Vagina (tissue), 2 donors: Measurements from ENCODE around the gene FGFR3. TPM values are rescaled to one million over a fixed set of nuclear protein-coding genes. Genes with fewer than 3 reads are reported as not detected.

Experiments
- DNase-seq, 2 donors: peaks; one replicate each; pipeline ENCODE4 v3.0.0-alpha.2; 2017; ENCODE audit errors: extremely low spot score in 2 of 2
- H3K27ac ChIP-seq: fragments of 200-600 bp; sonication (generic); one replicate; pipeline ENCODE4 v1.5.1; 2019
- H3K27me3 ChIP-seq: fragments of 200-600 bp; sonication (generic); one replicate; pipeline ENCODE4 v1.5.1; 2019
- H3K36me3 ChIP-seq, 2 donors: fragments of 200-600 bp; sonication (generic); one replicate each; pipeline ENCODE4 v1.5.1; 2017 to 2019
- H3K4me1 ChIP-seq: fragments of 200-600 bp; sonication (generic); one replicate; pipeline ENCODE4 v1.5.1; 2019
- H3K4me3 ChIP-seq, 2 donors: fragments of 200-600 bp; sonication (generic); 1 replicate in 1 of 2; 2 replicates in 1 of 2; pipeline ENCODE4 v1.5.1; 2016 to 2019
- H3K9me3 ChIP-seq: fragments of 200-600 bp; sonication (generic); one replicate; pipeline ENCODE4 v1.5.1; 2019
- POLR2A ChIP-seq, 2 donors: fragments of 450-650 bp; IDR thresholded peaks; one replicate each; pipeline ENCODE4 v1.6.1; 2017; ENCODE audit warnings: antibody characterized with exemption in 2 of 2, mild to moderate bottlenecking in 2 of 2, moderate library complexity in 2 of 2
- POLR2AphosphoS5 ChIP-seq, 2 donors: sonication (generic); formaldehyde crosslinking; IDR thresholded peaks; one replicate each; pipeline ENCODE4 v1.9.0; 2017; ENCODE audit warnings: antibody characterized with exemption in 2 of 2, mild to moderate bottlenecking in 2 of 2, low read depth in 1 of 2; ENCODE audit not compliant: insufficient read depth in 1 of 2
- intact Hi-C: fragments of 100-400 bp; cut with DNase I; formaldehyde crosslinking; loops from one replicate; pipeline ENCODE4 v1.15.1; 2023
- total RNA-seq: library from RNA; depleted of rRNA; stranded (reverse); fragments of >200 nt; gene quantifications from one replicate; pipeline ENCODE4 v1.2.3, GENCODE V29; 2016
- TF ChIP-seq, protein P1 (sequence below), 3 experiments: fragments of 450-650 bp in 2 of 3; fragments of 200-600 bp in 1 of 3; sonication (generic) in 1 of 3; IDR thresholded peaks; one replicate each; pipeline ENCODE4 v1.5.1; 2017 to 2019; ENCODE audit warnings: antibody characterized with exemption in 3 of 3, mild to moderate bottlenecking in 2 of 3, moderate library complexity in 2 of 3

FGFR3 gene
- total RNA-seq, 1 donor from 2014 or later = 96.5 TPM

DNA sequence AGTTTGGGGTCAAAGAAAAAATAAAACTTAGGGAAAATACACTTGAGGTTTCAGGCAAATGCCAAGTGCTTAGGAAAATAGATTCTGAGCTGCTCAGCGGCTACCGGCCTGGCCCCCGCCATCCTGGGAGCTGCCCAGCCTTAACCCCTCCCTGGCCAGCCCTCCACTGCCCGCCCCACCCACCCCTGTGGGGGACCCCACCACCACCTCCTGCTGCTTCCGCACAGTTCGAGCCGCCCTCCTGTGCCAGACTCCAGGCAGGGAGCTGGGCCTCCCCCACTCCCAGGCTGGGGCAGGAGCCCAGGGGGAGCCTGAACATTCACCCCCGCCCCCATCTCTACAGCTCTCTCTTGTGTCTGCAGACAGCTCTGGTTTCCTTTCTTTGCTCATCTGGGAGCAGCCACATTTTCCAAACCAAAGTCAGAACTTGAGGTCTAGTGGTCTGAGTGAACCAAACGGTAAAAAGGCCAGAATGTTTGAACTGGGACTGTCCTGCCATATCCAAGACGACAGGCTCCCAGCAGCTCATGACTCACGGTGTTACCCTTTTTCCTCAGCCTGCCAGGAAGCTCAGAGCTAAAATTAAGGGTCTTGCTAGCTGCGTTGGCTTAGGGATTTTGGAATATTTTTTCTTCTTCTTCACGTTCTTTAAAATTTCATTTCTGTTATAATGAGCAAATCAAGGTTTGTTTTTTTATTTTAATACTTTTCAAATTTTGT, 4.7 kb upstream of the FGFR3 start:
- no peak for DNase-seq
- Histone ChIP-seq H3K4me3 (no peak overlapping the region), H3K4me1 (peaks cover 45% of the 10 kb centered on the region), H3K9me3 (no peaks in the 10 kb centered on the region), H3K36me3 (no peaks in the 10 kb centered on the region), H3K27ac (peak overlapping the region; percentile 59), H3K27me3 (no peaks in the 10 kb centered on the region)
- TF ChIP-seq, protein P1, sequence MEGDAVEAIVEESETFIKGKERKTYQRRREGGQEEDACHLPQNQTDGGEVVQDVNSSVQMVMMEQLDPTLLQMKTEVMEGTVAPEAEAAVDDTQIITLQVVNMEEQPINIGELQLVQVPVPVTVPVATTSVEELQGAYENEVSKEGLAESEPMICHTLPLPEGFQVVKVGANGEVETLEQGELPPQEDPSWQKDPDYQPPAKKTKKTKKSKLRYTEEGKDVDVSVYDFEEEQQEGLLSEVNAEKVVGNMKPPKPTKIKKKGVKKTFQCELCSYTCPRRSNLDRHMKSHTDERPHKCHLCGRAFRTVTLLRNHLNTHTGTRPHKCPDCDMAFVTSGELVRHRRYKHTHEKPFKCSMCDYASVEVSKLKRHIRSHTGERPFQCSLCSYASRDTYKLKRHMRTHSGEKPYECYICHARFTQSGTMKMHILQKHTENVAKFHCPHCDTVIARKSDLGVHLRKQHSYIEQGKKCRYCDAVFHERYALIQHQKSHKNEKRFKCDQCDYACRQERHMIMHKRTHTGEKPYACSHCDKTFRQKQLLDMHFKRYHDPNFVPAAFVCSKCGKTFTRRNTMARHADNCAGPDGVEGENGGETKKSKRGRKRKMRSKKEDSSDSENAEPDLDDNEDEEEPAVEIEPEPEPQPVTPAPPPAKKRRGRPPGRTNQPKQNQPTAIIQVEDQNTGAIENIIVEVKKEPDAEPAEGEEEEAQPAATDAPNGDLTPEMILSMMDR (IDR thresholded peaks at IDR 0.05) = no peak
- TF ChIP-seq POLR2A (IDR thresholded peaks at IDR 0.05) (no peak), POLR2AphosphoS5 (IDR thresholded peaks at IDR 0.05; ENCODE audit: insufficient read depth in 1 of 2, low read depth in 1 of 2) (no peak)
- intact Hi-C loops = no loop called here

DNA sequence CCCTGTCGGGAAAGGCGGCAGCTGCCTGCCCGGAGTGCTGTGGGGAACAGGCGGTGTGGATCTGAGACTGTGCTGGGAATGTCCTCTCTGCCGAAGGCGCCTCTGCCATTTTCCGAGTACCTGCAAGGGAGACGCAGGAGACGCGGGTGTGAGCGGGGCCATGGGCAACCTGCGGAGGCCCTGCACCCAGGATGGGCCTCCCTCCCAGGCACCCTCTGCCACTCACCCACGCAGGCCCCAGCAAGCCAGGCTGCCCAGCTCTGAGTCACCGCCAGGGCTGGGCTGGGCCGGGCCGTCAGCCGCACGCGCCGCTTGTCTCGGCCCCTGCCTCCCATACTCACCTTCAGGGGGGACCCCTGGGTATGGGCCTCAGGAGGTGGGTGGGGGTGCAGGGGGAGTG, 3.5 kb upstream of the FGFR3 start:
- peak overlapping the region; percentile 5 for H3K27ac ChIP-seq
- intact Hi-C loops = no loop called here
- no peak for DNase-seq

DNA sequence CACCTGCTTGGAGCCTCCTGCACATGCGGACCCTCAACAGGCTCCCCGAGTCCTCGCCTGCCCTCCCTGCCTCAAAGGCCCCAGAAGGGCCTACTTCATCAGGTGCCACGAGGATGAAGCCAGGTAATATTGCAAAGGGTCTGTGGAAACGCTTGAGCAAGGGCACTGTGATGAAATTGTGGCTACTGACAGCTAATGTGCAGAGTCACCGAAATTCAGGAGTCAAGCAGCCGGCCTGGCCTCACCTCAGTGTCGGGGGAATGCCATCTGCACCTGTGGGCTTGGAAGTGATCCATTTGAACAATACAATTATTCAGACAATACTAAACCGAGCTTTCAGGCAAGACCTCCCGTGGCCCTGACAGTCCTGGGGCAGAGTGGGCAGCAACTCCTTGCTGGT, 3.1 kb upstream of the FGFR3 start:
- Histone ChIP-seq H3K4me3 (no peak overlapping the region), H3K27ac (no peak overlapping the region), H3K36me3 (no peaks in the 10 kb centered on the region), H3K27me3 (no peaks in the 10 kb centered on the region), H3K9me3 (no peaks in the 10 kb centered on the region), H3K4me1 (peaks cover 38% of the 10 kb centered on the region)
- intact Hi-C loops = no loop called here
- no peak for TF ChIP-seq POLR2AphosphoS5 (IDR thresholded peaks at IDR 0.05; ENCODE audit: insufficient read depth in 1 of 2, low read depth in 1 of 2)
- TF ChIP-seq POLR2A (IDR thresholded peaks at IDR 0.05) = no peak
- TF ChIP-seq, protein P1 (IDR thresholded peaks at IDR 0.05) = no peak
- DNase-seq = no peak

More for the DNA sequence above, 3.5 kb upstream of the FGFR3 start:
- H3K4me1 ChIP-seq = peaks cover 41% of the 10 kb centered on the region
- no peak overlapping the region for H3K4me3 ChIP-seq
- H3K36me3 ChIP-seq = no peaks in the 10 kb centered on the region
- H3K9me3 ChIP-seq = no peaks in the 10 kb centered on the region
- TF ChIP-seq, protein P1 (IDR thresholded peaks at IDR 0.05) = no peak
- no peak for TF ChIP-seq POLR2A (IDR thresholded peaks at IDR 0.05)
- TF ChIP-seq POLR2AphosphoS5 (IDR thresholded peaks at IDR 0.05; ENCODE audit: insufficient read depth in 1 of 2, low read depth in 1 of 2) = no peak
- H3K27me3 ChIP-seq = no peaks in the 10 kb centered on the region

DNA sequence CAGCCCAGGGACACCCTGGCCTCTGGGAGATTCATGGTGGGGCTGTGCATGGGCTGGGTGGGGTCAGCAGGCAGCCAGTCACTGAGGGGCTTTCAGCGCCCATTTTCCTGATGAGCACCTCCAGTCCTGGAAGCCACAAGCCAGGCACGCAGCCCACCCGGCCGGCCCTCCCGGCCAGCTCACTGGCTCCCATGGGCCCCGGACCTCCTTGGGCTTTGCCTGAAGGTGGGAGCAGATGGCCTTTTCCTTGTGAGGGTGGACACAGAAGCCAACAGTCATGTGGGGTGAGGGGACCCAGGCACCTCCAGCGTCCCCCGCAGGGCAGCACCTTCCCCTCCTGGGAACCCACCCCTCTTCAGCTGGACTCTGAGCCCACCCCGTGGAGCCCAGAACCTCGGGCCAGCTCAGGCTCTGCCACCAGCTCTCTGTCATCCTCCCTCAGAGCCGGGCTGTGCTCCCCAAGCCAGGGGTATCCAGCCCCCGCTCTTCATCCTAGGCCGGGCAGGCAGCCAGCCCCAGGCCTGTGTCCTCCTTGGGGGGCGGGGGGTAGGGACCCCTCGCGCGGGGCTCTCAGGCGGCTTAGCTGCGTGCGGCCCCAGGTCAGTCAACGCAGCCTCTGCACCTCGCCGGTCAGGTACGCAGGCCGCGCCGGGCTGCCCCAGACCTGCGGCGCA, 798 bp upstream of the FGFR3 start:
- Histone ChIP-seq H3K4me1 (peaks cover 38% of the 10 kb centered on the region), H3K4me3 (peak overlapping the region; percentile 20 to 66), H3K27ac (no peak overlapping the region), H3K27me3 (no peaks in the 10 kb centered on the region), H3K36me3 (no peaks in the 10 kb centered on the region), H3K9me3 (no peaks in the 10 kb centered on the region)
- DNase-seq = no peak
- TF ChIP-seq POLR2AphosphoS5 (IDR thresholded peaks at IDR 0.05; ENCODE audit: insufficient read depth in 1 of 2, low read depth in 1 of 2) (no peak), POLR2A (IDR thresholded peaks at IDR 0.05) (no peak)
- TF ChIP-seq, protein P1 (IDR thresholded peaks at IDR 0.05) = no peak
- intact Hi-C loops = no loop called here

DNA sequence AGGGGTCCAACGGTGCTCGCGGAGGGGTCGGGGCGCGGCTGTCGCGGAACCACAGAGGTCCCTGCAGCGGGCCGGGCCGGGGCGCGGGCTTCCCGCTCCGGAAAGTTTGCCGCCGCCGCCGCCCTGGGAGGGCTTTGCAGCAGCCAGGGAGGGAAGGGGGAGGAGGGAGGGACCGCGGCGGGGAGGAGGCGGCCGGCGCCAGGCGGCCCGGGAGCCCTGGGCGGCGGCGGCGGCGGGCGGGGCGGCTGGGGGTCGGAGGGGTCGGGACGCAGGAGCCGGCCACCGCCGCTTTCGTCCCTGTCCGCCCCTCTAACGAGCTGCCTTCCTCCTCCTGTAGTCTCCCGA, 375 bp downstream of the FGFR3 start:
- H3K27me3 ChIP-seq = no peaks in the 10 kb centered on the region

More for the DNA sequence above, 375 bp downstream of the FGFR3 start:
- no peak for DNase-seq
- Histone ChIP-seq H3K27ac (no peak overlapping the region), H3K4me3 (peak overlapping the region; percentile 47 to 66), H3K4me1 (peaks cover 26% of the 10 kb centered on the region), H3K36me3 (no peaks in the 10 kb centered on the region), H3K9me3 (no peaks in the 10 kb centered on the region)
- intact Hi-C loops = no loop called here
- TF ChIP-seq POLR2A (IDR thresholded peaks at IDR 0.05) (no peak), POLR2AphosphoS5 (IDR thresholded peaks at IDR 0.05; ENCODE audit: insufficient read depth in 1 of 2, low read depth in 1 of 2) (no peak)
- TF ChIP-seq, protein P1 (IDR thresholded peaks at IDR 0.05) = no peak
